Endothelial cell of umbilical vein (primary cell): ENCODE measurements around the gene BBLN. TPM values are rescaled to one million over a fixed set of nuclear protein-coding genes. Genes with fewer than 3 reads are reported as not detected.

ENCODE experiments used
- BruUV-seq: library from RNA; stranded (reverse); fragments of 400-500 nt; replicated peaks from 2 replicates; lab custom pipeline; 2021; lab: Mats Ljungman, UMichigan
- CTCF ChIA-PET: fragments of 300-600, 350-600 bp; sonication (Branson Sonifier 250); formaldehyde crosslinking; loops from one replicate; lab custom pipeline; 2021; ENCODE audit warnings: antibody characterized with exemption, inconsistent platforms; lab: Charles Lee
- POLR2A ChIA-PET: fragments of 300-600, 350-600 bp; sonication (Branson Sonifier 250); formaldehyde crosslinking; loops from one replicate; lab custom pipeline; 2021; ENCODE audit warnings: antibody characterized with exemption, inconsistent platforms; lab: Charles Lee
- DNase-seq: peaks from one replicate; pipeline ENCODE4 v3.0.0-alpha.2; 2011; ENCODE audit warnings: low read depth, low spot score
- FAIRE-seq: peaks from 2 replicates; lab custom pipeline; 2011; peaks lifted over from hg19 to GRCh38; lab: Jason Lieb, UNC
- H2AFZ ChIP-seq: 2 replicates; pipeline ENCODE4 v1.6.0; 2012; ENCODE audit warnings: low read depth, low read length, control low read depth, inconsistent platforms
- H3K27ac ChIP-seq: 2 replicates; pipeline ENCODE4 v1.5.1; 2011; ENCODE audit warnings: low read depth, mild to moderate bottlenecking, control low read depth, low read length, moderate library complexity; ENCODE audit not compliant: insufficient read depth
- H3K27me3 ChIP-seq, 2 experiments: 2 replicates each; pipeline versions ENCODE4 v1.6.0 to v1.6.1; 2011; ENCODE audit warnings: low read length in 2 of 2, mixed read lengths in 1 of 2; ENCODE audit not compliant: control insufficient read depth in 2 of 2, insufficient read depth in 2 of 2
- H3K36me3 ChIP-seq, 2 experiments: 2 replicates in 1 of 2; 3 replicates in 1 of 2; pipeline ENCODE4 v1.5.1; 2011; ENCODE audit warnings: low read length in 2 of 2, mild to moderate bottlenecking in 1 of 2, moderate library complexity in 1 of 2; ENCODE audit not compliant: control insufficient read depth in 2 of 2, insufficient read depth in 2 of 2; ENCODE audit errors: extremely low read depth in 1 of 2
- H3K4me1 ChIP-seq: 3 replicates; pipeline ENCODE4 v1.5.1; 2011; ENCODE audit warnings: mild to moderate bottlenecking, low read length; ENCODE audit not compliant: control insufficient read depth, insufficient read depth; ENCODE audit errors: extremely low read depth
- H3K4me2 ChIP-seq: 2 replicates; pipeline ENCODE4 v1.6.1; 2011; ENCODE audit warnings: low read length, control low read depth, mixed read lengths; ENCODE audit not compliant: insufficient read depth
- H3K4me3 ChIP-seq, 3 experiments: fragments of 200-600 bp in 1 of 3; sonication (generic), shearing (Covaris generic) in 1 of 3; replicated peaks in 1 of 3; 2 replicates each; pipeline ENCODE4 v1.5.1; 2011 to 2016; ENCODE audit warnings: control low read depth in 3 of 3, low read length in 3 of 3, mild to moderate bottlenecking in 2 of 3, inconsistent platforms in 1 of 3, low read depth in 1 of 3, moderate library complexity in 1 of 3; ENCODE audit not compliant: insufficient read depth in 1 of 3
- H3K79me2 ChIP-seq: 2 replicates; pipeline ENCODE4 v1.6.0; 2012; ENCODE audit warnings: low read length, inconsistent platforms; ENCODE audit not compliant: control insufficient read depth, insufficient read depth
- H3K9ac ChIP-seq: replicated peaks from 2 replicates; pipeline ENCODE3; 2011; ENCODE audit warnings: low read length, control low read depth; ENCODE audit not compliant: insufficient read depth; ENCODE audit errors: extremely low read depth
- H3K9me1 ChIP-seq: replicated peaks from 3 replicates; pipeline ENCODE4 v1.6.0; 2011; ENCODE audit warnings: mild to moderate bottlenecking, low read length; ENCODE audit not compliant: control insufficient read depth, insufficient read depth; ENCODE audit errors: extremely low read depth
- H3K9me3 ChIP-seq: replicated peaks from 2 replicates; pipeline ENCODE4 v1.5.1; 2012; ENCODE audit warnings: low read length, inconsistent platforms; ENCODE audit not compliant: control insufficient read depth, insufficient read depth
- H4K20me1 ChIP-seq: replicated peaks from 2 replicates; pipeline ENCODE3; 2011; ENCODE audit warnings: mild to moderate bottlenecking, low read length; ENCODE audit not compliant: control insufficient read depth, insufficient read depth; ENCODE audit errors: extremely low read depth
- EZH2 ChIP-seq: IDR thresholded peaks from 2 replicates; pipeline ENCODE4 v1.6.1; 2012; ENCODE audit warnings: borderline replicate concordance, low read depth, mild to moderate bottlenecking, moderate library complexity, low read length, inconsistent platforms; ENCODE audit not compliant: severe bottlenecking
- FOS ChIP-seq: IDR thresholded peaks from 2 replicates; pipeline ENCODE4 v1.6.1; 2011; ENCODE audit warnings: mild to moderate bottlenecking, low read length, moderate library complexity, borderline replicate concordance; ENCODE audit not compliant: insufficient read depth
- GATA2 ChIP-seq: IDR thresholded peaks from 2 replicates; pipeline ENCODE4 v1.7.0; 2011; ENCODE audit warnings: low read depth, mild to moderate bottlenecking, moderate library complexity, mixed read lengths, low read length; ENCODE audit not compliant: insufficient read length, insufficient read depth
- POLR2A ChIP-seq: IDR thresholded peaks from 2 replicates; pipeline ENCODE4 v1.6.1; 2012; ENCODE audit warnings: low read depth, mild to moderate bottlenecking, control low read depth, low read length
- POLR2AphosphoS5 ChIP-seq: IDR thresholded peaks from 2 replicates; pipeline ENCODE4 v1.6.1; 2012; ENCODE audit warnings: low read depth, mild to moderate bottlenecking, control low read depth, low read length, moderate library complexity; ENCODE audit not compliant: insufficient read depth
- dilution Hi-C: fragments of 300-500 bp; cut with MboI; formaldehyde crosslinking; loops from one replicate; pipeline ENCODE4 v1.15.0; 2019; ENCODE audit warnings: low sequenced_read_pairs; ENCODE audit not compliant: extremely low pct_ligation_motif_present
- intact Hi-C: fragments of 100-400 bp; cut with micrococcal nuclease; formaldehyde crosslinking; loops from one replicate; pipeline ENCODE4 v1.10.0; 2022
- polyA plus RNA-seq, 4 experiments: library from polyadenylated mRNA; depleted of rRNA in 3 of 4; stranded (reverse) in 3 of 4; unstranded in 1 of 4; fragments of >200 nt; gene quantifications; 2 replicates each; pipeline versions ENCODE4 v1.2.1 to v1.2.3, GENCODE V29; 2011 to 2012; ENCODE audit warnings: missing spikeins in 1 of 4
- total RNA-seq: library from RNA; stranded (reverse); gene quantifications from 2 replicates; pipeline ENCODE4 v1.2.3, GENCODE V29; 2021
- TF ChIP-seq, protein P1 (sequence below), 2 donors: IDR thresholded peaks; 1 replicate in 1 of 2; 2 replicates in 1 of 2; pipeline ENCODE4 v1.5.1; 2011; ENCODE audit warnings: low read length in 2 of 2, mild to moderate bottlenecking in 2 of 2, moderate library complexity in 2 of 2, control low read depth in 1 of 2, inconsistent platforms in 1 of 2, low read depth in 1 of 2; ENCODE audit not compliant: insufficient read depth in 1 of 2; ENCODE audit errors: extremely low read depth in 1 of 2

Gene BBLN
- total and polyA plus RNA-seq, 2 donors (not counting 3 experiments of a cell fraction or from before 2014, with no cell fraction given): 51.0 to 124 TPM

DNA sequence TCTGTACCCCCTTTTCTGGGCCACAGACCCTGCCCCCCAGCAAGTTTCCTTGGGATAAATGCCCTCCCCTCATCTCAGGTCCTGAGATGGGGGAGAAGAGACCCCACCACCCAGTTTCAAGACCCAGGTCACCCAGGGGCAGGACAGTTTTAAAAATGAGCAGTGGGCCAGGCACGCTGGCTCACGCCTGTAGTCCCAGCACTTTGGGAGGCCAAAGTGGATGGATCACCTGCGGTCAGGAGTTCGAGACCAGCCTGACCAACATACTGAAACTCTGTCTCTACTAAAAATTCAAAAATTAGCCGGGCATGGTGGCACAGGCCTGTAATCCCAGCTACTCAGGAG lies 38.6 kb upstream of the BBLN start:
- H3K9ac ChIP-seq: no peak overlapping the region
- FAIRE-seq (no peak), DNase-seq (no peak)
- TF ChIP-seq EZH2 (no peak), POLR2AphosphoS5 (no peak), FOS (no peak), GATA2 (no peak), POLR2A (no peak)
- TF ChIP-seq, protein P1, sequence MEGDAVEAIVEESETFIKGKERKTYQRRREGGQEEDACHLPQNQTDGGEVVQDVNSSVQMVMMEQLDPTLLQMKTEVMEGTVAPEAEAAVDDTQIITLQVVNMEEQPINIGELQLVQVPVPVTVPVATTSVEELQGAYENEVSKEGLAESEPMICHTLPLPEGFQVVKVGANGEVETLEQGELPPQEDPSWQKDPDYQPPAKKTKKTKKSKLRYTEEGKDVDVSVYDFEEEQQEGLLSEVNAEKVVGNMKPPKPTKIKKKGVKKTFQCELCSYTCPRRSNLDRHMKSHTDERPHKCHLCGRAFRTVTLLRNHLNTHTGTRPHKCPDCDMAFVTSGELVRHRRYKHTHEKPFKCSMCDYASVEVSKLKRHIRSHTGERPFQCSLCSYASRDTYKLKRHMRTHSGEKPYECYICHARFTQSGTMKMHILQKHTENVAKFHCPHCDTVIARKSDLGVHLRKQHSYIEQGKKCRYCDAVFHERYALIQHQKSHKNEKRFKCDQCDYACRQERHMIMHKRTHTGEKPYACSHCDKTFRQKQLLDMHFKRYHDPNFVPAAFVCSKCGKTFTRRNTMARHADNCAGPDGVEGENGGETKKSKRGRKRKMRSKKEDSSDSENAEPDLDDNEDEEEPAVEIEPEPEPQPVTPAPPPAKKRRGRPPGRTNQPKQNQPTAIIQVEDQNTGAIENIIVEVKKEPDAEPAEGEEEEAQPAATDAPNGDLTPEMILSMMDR (IDR thresholded peaks at IDR 0.05; ENCODE audit: extremely low read depth in 1 of 2, insufficient read depth in 1 of 2, low read depth in 1 of 2, low read length in 2 of 2): no peak
- dilution Hi-C loops (no loop called here), intact Hi-C loops (no loop called here)
- H3K9me3 ChIP-seq: no peaks in the 10 kb centered on the region
- no peak overlapping the region for H3K27ac ChIP-seq
- ChIA-PET POLR2A (no interaction called here), CTCF (interaction anchor here (1.3 kb wide), 1 partner anchor 178 kb away, joined by 3 read pairs; no protein-coding TSS in a partner anchor)
- no peak overlapping the region for H3K4me3 ChIP-seq
- peaks cover 6% of the 10 kb centered on the region for H3K4me1 ChIP-seq
- peaks cover 3% of the 10 kb centered on the region for H3K79me2 ChIP-seq
- H3K27me3 ChIP-seq: no peaks in the 10 kb centered on the region
- H3K9me1 ChIP-seq: no peaks in the 10 kb centered on the region
- H2AFZ ChIP-seq: no peak overlapping the region
- no peak overlapping the region for H3K4me2 ChIP-seq
- peaks cover 0 to 16% of the 10 kb centered on the region in 2 experiments for H3K36me3 ChIP-seq
- no peaks in the 10 kb centered on the region for H4K20me1 ChIP-seq
- BruUV-seq: no TSS peak
